ENCODE measurements around the gene B4GALT3.

- TF ChIP-seq POLR2AphosphoS5 (IDR thresholded peaks at IDR 0.05), result no peak
- no peak for TF ChIP-seq CTCF (IDR thresholded peaks at IDR 0.05)
Observed at GRCh38 chr1:161225178-161225533, 47.8 kb upstream of the B4GALT3 start.
